SKM-1 treated with dmso at 0.1 percent for 144 hours (cell line): ENCODE measurements around the gene USP34.

ENCODE experiments used
- DNase-seq: peaks from one replicate; lab custom pipeline; 2025; ENCODE audit not compliant: unreplicated experiment; lab: John Stamatoyannopoulos, UW

USP34 gene

DNA sequence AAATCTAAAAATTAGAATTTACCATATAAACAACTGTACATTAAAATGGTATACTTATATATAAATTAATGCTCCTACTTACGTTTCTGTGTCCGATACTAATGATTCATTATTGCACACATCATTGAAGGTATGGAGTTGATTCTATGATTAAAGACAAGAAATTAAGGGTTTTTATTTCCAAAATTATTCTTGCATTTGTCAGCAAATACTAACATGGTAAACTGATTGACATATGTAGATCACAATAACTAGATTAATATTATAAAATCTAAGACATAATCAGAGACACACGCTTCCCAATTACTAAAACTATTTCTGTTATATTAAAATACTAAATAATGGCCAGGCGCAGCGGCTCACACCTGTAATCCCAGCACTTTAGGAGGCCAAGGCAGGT is 92.6 kb downstream of the USP34 start:
- DNase-seq, result no peak

DNA sequence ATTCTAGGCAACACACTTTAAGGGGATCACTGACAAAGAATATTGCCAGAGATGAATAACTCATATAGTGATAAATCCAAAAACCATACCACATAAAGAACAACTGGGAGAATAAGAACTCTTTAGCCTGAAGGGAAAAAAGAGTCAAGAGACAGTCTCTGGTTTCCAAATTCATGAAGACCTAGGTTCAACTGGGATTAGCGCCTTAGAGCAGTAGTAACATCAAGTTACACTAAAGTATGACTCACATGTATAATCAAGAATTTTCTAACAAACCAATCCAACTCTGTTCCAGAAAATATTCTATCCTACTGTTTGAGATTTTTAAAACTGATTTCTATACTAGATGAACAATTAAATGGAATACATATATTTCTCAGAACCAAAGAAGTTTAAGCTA is 93.8 kb downstream of the USP34 start:
- DNase-seq, result no peak

DNA sequence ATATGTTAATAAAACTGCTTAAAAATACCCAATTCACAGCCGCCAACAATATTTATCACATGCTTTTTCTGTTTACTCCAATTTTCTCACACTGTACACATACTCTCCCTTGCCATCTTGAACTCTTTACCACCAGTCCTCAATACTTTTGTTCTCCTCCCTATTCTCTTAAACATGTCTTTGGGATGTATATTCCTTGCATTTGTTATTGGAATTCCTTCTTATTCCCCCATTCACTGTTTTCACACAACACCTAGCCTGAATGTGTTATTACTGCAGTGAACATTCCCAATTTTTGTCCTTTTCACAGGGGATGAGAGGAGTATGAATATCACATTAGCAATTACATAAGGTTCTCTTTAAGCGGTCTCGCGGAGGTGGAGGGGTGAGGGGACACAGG is 94.7 kb downstream of the USP34 start:
- DNase-seq, result no peak

DNA sequence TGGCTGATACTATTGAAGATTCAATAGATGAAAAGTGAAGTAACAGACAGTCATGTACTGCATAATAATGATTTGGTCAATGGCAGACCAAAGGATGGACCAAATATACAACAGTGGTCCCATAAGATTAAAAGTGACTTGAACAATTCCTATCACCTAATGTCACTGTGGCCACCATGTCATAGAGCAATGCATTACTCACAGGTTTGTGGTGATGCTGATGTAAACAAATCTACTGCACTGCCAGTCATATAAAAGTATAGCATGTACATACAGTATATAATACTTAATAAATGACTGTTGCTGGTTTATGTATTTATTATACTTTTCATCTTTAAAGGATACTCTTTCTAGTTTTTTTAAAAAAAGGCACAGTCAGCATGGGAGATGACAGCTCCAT is 99.9 kb downstream of the USP34 start:
- no peak for DNase-seq

DNA sequence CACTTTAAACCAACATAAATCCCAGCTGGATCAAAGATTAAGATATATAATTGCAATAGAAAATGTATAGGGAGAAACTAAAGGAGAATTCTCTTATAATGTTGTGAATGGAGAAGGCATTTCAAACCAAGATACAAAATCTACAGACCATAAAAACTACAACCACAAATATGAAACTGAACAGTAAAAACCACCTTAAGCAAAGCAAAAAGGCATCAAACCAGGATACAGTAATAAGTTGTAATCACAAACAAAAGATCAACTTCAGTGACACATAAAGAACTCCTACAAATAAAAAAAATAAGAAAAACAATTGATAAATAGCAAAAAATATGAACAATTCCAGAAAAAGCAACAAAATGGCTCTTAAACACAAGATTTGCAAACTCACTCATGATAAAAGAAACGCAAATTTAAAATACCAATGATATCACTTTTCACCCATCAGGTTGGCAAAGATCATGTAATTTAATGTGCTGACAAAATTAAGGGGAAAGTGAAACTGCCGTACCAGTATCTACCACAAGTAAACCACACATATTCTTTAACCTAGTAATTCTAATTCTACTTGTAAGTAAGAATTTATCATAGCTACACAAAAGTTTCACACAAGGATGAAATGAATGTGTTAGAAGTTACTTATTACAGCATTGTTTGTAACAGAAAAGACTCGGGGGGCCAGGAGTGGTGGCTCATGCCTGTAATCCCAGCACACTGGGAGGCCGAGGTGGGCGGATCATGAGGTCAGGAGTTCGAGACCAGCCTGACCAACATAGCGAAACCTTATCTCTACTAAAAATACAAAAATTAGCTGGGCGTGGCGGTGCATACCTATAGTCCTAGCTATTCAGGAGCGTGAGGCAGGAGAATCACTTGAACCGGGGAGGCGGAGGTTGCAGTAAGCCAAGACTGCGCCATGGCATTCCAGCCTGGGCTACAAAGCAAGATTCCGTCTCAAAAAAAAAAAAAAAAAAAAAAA is 101.9 kb downstream of the USP34 start:
- no peak for DNase-seq

DNA sequence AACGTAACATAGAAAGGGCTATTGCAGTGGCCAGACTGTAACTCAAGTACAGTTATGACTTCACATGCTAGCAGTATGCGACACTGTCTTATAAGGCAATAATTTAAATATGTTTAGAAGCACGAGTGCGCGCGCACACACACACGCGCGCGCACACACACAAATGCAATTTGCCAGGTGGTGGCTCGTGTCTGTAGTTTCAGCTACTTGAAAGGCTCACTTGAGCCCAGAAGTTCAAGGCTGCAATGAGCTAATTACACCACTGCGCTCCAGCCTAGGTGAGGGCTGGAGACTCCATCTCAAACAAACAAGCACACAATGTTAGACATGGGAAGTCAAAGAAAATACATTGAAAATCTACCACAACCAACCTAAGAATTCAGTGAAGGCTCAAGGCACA is 103.7 kb downstream of the USP34 start:
- DNase-seq, result no peak

DNA sequence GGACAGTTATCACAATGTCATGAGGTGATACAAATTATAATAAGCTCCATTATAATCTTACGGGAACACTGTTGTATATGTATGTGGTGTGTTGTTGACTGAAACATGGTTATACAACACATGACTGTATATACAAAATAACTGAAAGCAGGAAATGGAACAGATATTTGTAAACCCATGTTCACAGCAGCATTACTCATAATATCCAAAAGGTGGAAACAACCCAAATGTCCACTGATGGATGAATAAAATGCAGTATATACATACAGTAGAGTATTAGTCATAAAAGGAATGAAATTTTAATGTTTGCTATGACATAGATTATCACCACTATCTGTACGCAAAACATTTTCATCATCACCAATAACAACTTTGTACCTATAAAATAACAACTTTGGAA is 107.3 kb downstream of the USP34 start:
- DNase-seq, result no peak

DNA sequence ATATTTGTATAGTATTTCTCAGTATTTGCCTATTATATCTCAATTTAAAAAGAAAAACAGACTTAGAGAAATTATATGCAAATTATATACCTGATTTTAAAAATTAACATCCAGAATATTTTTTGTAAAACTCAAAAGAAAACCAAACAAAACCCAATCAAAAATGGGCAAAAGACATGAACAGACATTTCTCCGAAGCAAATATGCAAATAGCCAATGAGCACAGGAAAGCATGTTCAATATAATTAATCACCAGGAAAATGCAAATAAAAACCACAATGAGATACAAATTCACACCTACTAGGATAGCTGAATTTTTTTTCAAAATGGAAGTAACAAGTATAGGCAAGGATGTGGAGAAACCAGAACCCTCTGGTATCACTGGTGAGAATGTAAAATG is 108.0 kb downstream of the USP34 start:
- no peak for DNase-seq

DNA sequence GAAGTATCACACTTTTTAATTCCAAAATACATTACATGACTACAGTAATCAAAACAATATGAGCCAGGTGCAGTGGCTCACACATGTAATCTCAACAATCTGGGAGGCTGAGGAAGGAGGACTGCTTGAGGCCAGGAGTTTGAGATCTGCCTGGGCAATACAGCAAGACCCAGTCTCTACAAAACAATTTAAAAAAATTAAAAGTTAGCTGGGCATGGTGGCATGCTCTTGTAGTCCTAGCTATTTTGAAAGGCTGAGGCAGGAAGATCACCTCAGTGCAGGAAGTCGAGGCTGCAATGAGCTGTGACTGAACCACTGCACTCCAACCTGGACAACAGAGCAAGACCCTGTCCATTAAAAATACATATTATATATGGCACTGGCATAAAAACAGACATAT is 109.8 kb downstream of the USP34 start:
- no peak for DNase-seq

DNA sequence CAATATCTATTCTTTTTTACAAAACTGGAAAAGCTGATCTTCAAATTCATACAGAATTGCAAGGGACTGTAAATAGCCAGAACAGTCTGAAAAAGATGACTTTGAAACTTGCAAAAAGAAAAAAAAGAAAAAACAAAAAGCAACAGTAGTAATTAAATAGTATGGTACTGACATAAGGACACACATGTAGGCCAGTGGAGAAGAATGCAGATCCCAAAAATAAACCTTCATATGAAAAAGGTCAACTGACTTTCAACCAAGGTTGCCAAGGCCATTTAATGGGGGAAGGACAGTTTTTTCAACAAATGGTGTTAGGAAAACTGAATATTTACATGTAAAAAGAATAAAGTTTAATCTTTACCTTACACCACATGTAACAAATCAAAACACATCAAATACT is 111.8 kb downstream of the USP34 start:
- no peak for DNase-seq

DNA sequence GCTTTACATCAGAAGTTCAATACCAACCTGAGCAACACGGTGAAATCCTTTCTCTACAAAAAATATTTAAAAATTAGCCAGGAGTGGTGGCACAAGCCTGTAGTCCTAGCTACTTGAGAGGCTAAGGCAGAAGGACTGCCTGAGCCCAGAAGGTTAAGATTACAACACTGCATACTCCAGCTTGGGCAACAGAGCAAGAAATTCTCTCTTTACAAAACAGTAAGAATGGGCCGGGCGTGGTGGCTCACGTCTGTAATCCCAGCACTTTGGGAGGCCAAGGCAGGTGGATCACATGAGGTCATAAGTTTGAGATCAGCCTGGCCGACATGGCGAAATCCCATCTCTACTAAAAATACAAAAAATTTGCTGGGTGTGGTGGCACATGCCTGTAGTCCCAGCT is 113.2 kb downstream of the USP34 start:
- DNase-seq, result no peak

DNA sequence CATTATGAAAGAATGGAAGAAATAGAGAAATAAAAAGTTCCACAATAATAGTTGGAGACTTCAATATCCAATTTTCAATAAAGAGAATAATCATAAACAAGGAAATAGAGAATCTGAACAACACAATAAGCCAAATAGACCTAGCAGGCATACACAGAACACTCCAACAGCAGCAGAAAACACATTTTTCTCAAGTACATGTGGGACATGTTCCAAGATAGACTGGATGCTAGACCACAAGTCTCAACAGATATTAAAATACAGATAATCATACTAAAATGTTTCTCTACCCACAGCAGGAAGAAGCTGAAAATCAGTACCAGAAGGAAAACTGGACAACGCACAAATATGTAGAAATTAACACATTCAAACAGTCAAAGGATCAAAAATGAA is 113.9 kb downstream of the USP34 start:
- no peak for DNase-seq

DNA sequence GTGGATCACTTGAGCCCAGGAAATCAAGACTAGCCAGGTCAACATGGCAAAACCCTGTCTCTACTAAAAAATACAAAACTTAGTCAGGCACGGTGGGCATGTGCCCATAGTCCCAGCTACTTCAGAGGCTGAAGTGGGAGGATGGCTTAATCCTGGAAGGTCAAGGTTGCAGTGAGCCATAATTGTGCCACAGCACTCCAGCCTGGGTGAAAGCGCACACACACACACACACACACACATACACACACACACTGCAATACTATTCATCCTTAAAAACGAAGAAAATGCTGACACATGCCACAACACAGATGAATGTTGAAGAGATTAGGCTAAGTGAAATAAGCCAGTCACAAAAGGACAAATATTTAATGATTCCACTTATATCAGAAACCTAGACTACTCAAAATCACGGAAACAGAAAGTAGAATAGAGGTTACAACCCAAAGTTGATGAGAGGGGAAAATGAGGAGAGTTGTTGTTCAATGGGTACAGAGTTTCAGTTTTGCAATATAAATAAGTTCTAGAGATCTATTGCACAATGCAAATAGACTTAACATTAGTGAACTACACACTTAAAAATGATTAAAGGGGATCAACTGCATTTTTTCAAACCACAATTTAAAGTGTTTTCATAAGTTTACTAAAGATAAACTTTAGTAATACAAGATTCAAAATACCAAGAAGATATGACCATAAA is 114.5 kb downstream of the USP34 start:
- no peak for DNase-seq

DNA sequence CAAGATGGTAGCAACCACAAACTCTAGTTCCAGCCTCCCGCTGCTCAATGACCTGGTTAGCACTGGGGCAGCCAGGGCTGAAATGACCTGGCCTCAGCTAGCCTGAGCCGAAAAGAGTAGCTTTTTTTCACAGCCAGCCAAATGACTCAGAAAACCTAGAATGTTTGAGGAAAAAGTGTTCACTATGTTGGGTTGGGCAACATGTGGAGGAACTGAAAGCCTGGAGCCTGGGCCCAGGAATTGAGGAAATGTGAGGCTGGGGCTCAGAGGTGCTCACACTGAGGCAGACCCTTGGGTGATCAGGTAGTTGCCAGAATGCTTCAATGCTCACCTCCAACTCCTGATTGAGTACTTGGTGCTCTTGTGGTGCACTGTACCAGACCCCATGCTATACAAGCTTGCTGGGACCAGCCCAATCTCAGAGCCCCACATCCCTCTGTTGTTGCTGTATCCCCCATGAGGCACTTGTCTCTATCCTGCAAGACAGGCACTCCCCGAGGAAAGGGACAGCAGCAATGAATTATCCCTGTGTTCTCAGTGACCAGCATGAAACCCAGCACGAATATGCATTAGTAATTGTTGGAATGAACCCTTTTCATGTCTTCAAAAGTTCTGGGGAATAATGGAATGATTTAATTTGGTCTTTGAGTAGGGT is 116.2 kb downstream of the USP34 start:
- DNase-seq, result no peak

DNA sequence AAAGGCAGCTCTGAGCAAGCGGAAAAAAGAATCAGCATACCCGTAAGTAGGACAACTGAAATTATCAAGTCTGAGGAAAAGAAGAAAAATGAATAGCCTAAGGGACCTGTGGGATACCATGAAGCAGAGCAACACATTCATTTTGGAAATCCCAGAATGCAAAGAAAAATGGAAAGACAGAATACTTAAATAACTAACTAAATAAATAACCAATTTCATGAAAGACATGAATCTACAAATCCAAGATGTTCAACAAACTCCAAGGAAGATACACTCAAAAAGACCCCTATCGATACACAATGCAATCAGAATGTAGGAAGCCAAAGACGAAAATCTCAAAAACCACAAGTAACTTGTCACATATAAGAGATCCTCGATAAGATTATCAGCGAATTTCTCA is 117.0 kb downstream of the USP34 start:
- no peak for DNase-seq

DNA sequence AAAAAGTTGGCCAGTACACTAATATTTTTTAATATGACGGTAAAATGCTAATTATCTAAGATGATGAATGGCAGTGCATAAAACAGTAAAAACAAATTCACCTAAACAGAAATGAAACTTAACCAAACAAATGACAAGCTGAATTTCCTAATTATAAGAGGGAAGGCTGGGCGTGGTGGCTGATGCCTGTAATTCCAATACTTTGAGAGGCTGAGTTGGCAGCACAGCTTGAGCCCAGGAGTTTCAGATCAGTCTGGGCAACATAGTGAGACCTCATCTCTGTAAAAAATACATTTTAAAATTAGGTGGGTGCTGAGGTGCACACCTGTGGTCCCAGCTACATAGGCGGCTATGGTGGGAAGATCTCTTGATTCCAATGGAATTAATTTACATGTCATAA is 120.1 kb downstream of the USP34 start:
- no peak for DNase-seq

DNA sequence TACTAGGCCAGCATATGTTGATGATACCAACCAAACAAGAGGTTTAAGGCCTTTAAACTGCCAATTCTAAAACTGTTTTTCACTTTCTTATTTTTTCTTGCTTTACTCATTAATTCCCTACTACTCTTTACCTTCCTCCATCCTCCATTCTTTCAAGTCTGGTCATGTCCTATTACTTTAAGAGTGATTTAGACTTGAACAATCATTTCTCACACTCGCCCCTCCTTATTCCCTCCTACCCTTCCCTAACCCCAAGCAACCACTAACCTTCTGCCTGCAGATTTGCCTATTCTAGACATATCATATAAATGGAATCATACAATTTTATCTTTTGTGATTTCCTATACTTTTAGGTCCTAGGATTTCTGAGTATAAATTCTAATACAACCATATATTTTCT is 127.7 kb downstream of the USP34 start:
- no peak for DNase-seq

DNA sequence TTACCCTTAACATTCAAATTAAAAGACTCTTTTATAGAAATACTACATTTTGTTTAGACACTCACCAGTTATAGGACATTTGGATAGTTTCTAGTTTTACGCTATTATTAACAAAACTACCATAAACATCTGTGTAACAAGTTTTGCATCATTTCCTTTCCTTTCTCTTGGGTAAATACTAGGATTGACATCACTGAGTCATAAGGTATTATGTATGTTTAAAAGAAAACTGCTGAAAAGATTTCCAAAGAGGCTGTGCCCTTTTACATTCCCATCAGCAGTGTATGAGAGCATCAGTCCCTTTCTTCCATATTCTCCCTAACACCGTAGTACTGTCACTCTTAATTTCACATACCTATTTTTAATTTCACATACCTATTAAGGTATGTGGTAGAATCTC is 130.6 kb downstream of the USP34 start:
- no peak for DNase-seq

DNA sequence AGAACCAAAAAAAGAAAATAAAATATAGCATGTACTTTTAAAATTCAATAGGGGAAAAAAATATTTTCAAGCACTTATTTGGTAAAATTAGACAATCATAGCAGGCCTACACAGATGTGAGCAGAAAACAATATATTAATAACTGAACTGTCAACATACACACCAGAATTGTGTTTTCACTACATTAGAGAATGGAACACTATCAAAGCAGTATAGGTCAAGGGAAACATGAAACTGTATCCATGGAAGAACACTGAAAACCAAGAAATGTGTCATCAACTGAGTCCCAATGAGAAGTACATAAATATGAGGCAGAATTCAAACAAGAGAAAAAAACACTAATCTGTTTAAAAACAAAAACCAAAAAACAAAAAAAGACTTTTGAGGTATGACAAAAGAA is 132.4 kb downstream of the USP34 start:
- DNase-seq, result no peak

DNA sequence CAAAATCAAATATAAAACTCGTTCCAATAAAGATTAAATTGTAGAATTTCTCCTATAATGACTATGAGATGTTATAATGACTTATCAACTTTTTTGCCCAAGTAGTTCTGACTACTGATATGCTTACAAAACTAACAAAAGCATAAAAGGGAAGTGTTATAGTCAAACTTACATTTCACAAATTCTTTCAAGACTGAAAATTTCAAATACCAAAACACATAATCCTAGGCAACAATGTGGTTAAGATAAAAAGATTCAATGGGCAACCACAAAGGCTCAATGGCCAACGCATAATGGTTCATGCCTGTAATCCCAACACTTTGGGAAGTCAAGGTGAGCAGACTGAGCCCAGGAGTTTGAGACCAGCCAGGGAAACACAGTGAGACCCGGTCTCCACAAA is 135.7 kb downstream of the USP34 start:
- no peak for DNase-seq

DNA sequence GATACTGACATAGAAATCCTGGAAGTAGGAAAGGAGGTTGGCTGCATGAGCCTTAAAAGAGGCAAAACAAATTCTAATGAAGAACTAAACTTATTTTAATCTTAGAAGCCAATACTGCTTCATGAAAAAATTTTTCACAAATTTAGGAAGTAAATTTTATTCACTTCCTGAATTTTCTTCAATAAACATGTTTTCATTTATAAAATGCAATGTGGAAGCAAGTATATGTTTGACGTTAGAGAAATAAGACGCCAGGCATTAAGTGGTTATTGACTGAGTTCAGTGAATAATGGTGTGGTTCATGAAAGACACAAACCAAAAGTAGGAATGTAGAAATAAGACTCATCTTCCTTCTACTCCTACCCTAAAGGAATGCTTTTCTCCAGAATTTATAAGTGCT is 136.4 kb downstream of the USP34 start:
- no peak for DNase-seq

DNA sequence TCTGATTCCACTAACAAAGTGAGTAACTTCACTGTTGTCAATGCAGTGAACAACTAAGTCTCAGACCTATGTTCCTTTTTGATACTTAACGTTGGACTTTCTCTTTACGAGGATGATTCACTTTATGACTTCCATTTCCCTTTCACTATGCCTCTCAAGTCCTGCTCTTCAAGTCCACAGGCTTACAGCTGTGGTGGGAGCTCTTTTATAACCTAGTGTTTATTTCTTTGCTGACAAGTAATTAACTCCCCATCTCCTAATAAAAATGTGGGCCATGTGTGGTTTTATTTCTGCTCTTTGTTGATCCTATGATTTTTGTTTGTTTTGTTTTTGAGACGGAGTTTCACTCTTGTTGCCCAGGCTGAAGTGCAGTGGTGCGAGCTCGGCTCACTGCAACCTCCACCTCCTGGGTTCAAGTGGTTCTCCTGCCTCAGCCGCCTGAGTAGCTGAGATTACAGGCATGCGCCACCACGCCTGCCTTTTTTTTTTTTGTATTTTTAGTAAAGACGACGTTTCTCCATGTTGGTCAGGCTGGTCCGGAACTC is 142.1 kb downstream of the USP34 start:
- DNase-seq, result no peak
